ENCODE results near the gene GRHPR. TPM values are rescaled to one million over a fixed set of nuclear protein-coding genes. Genes with fewer than 3 reads are reported as not detected.

The GRHPR gene
- total RNA-seq, 1 donor from 2014 or later, result 64.8 TPM

GRCh38 chr9:37449862-37450632 lies 27.6 kb downstream of the GRHPR start:
- no peak for ATAC-seq
- intact Hi-C loops (cut with DNase I), result no loop called here
- Histone ChIP-seq H3K36me3 (peaks cover 35% of the 10 kb centered on the region), H3K4me1 (peaks cover 9% of the 10 kb centered on the region), H3K27ac (no peak overlapping the region), H3K4me3 (no peak overlapping the region), H3K27me3 (ENCODE audit: low read depth) (no peaks in the 10 kb centered on the region), H3K9me3 (no peaks in the 10 kb centered on the region)
- TF ChIP-seq CTCF (IDR thresholded peaks at IDR 0.05), result no peak
- no peak for DNase-seq

GRCh38 chr9:37451628-37452027 lies 29.1 kb downstream of the GRHPR start:
- Histone ChIP-seq H3K4me1 (peaks cover 9% of the 10 kb centered on the region), H3K27ac (no peak overlapping the region), H3K27me3 (ENCODE audit: low read depth) (no peaks in the 10 kb centered on the region), H3K36me3 (peaks cover 31% of the 10 kb centered on the region), H3K4me3 (no peak overlapping the region), H3K9me3 (no peaks in the 10 kb centered on the region)
- no peak for TF ChIP-seq CTCF (IDR thresholded peaks at IDR 0.05)
- ATAC-seq (no peak), DNase-seq (no peak)
- intact Hi-C loops (cut with DNase I), result no loop called here

- Histone ChIP-seq H3K4me1 (peaks cover 9% of the 10 kb centered on the region), H3K36me3 (peaks cover 25% of the 10 kb centered on the region), H3K9me3 (no peaks in the 10 kb centered on the region), H3K4me3 (no peak overlapping the region), H3K27ac (no peak overlapping the region), H3K27me3 (ENCODE audit: low read depth) (no peaks in the 10 kb centered on the region)
- DNase-seq, result no peak
- ATAC-seq, result no peak
- no peak for TF ChIP-seq CTCF (IDR thresholded peaks at IDR 0.05)
- intact Hi-C loops (cut with DNase I), result no loop called here
Observed at GRCh38 chr9:37452611-37453010, 30.1 kb downstream of the GRHPR start.

- peaks cover 22% of the 10 kb centered on the region for H3K36me3 ChIP-seq
- DNase-seq (no peak), ATAC-seq (no peak)
- H3K27ac ChIP-seq, result no peak overlapping the region
- H3K4me1 ChIP-seq, result peaks cover 9% of the 10 kb centered on the region
- intact Hi-C loops (cut with DNase I), result no loop called here
- TF ChIP-seq CTCF (IDR thresholded peaks at IDR 0.05), result no peak
- no peaks in the 10 kb centered on the region for H3K9me3 ChIP-seq
- no peaks in the 10 kb centered on the region for H3K27me3 ChIP-seq (ENCODE audit: low read depth)
- H3K4me3 ChIP-seq, result no peak overlapping the region
Observed at GRCh38 chr9:37453827-37454226, 31.3 kb downstream of the GRHPR start.

GRCh38 chr9:37454238-37454637 lies 31.7 kb downstream of the GRHPR start:
- Histone ChIP-seq H3K27ac (no peak overlapping the region), H3K4me3 (no peak overlapping the region), H3K9me3 (no peaks in the 10 kb centered on the region), H3K27me3 (ENCODE audit: low read depth) (no peaks in the 10 kb centered on the region), H3K4me1 (peaks cover 9% of the 10 kb centered on the region), H3K36me3 (peaks cover 18% of the 10 kb centered on the region)
- ATAC-seq (no peak), DNase-seq (no peak)
- intact Hi-C loops (cut with DNase I), result no loop called here
- TF ChIP-seq CTCF (IDR thresholded peaks at IDR 0.05), result no peak

Data from lower lobe of right lung (tissue), 2 donors.